GM12891 (cell line): Measurements from ENCODE around the gene APC.

ENCODE experiments used
- POLR2A ChIP-seq: IDR thresholded peaks from 2 replicates; pipeline ENCODE4 v1.6.1; 2011; ENCODE audit warnings: low read depth, low read length, control low read depth
- POLR2AphosphoS5 ChIP-seq: IDR thresholded peaks from 2 replicates; pipeline ENCODE4 v1.6.1; 2011; ENCODE audit warnings: low read depth, low read length, control low read depth
- POU2F2 ChIP-seq: IDR thresholded peaks from 2 replicates; pipeline ENCODE4 v1.6.1; 2011; ENCODE audit warnings: low read depth, mild to moderate bottlenecking, control low read depth, low read length, moderate library complexity
- SPI1 ChIP-seq: IDR thresholded peaks from 2 replicates; pipeline ENCODE4 v1.6.1; 2011; ENCODE audit warnings: low read depth, low read length, control low read depth
- TAF1 ChIP-seq: IDR thresholded peaks from 2 replicates; pipeline ENCODE4 v1.6.1; 2011; ENCODE audit warnings: low read depth, low read length, control low read depth

- TF ChIP-seq POLR2A (no peak), POLR2AphosphoS5 (no peak), SPI1 (no peak), POU2F2 (no peak), TAF1 (no peak)
These were observed 142.7 kb downstream of the APC start for GRCh38 chr5:112880219-112880964.
